B cell (primary cell): Measurements from ENCODE around the gene TIMM23B. TPM values are rescaled to one million over a fixed set of nuclear protein-coding genes. Genes with fewer than 3 reads are reported as not detected.
"Not testable (repeated sequence)": the region's sequence is repeated elsewhere in the genome, so short reads cannot be mapped to it uniquely, and the experiment has no call there.

Experiments
- ATAC-seq: fragments of 200-7000 bp; cut with Tn5 transposase; one replicate; pipeline ENCODE4 v1.10.0; 2021; ENCODE audit warnings: low read depth, mild to moderate bottlenecking, moderate number of reproducible peaks, moderate library complexity
- CTCF ChIA-PET: fragments of 350-600 bp; sonication (Branson Sonifier 250); formaldehyde crosslinking; loops from one replicate; lab custom pipeline; 2021; ENCODE audit warnings: antibody characterized with exemption, inconsistent platforms; lab: Charles Lee
- POLR2A ChIA-PET: fragments of 350-600 bp; sonication (Branson Sonifier 250); formaldehyde crosslinking; loops from one replicate; lab custom pipeline; 2021; ENCODE audit warnings: antibody characterized with exemption; lab: Charles Lee
- DNase-seq: peaks from one replicate; pipeline ENCODE4 v3.0.0; 2013
- H2AFZ ChIP-seq: 2 replicates; pipeline ENCODE4 v1.6.1; 2012; ENCODE audit warnings: mild to moderate bottlenecking, low read depth, low read length; ENCODE audit not compliant: insufficient read depth, poor library complexity, severe bottlenecking
- H3K27ac ChIP-seq, 2 donors: 1 replicate in 1 of 2; 2 replicates in 1 of 2; pipeline ENCODE4 v1.5.1; 2012 to 2013; ENCODE audit warnings: low read length in 2 of 2, mild to moderate bottlenecking in 2 of 2, moderate library complexity in 1 of 2
- H3K27me3 ChIP-seq, 4 experiments: fragments of 200-600 bp in 1 of 4; sonication (generic) in 1 of 4; replicated peaks in 1 of 4; 1 replicate in 2 of 4; 2 replicates in 2 of 4; pipeline versions ENCODE4 v1.6.1 to v1.7.0; 2013 to 2016; ENCODE audit warnings: low read length in 3 of 4, mild to moderate bottlenecking in 2 of 4, mixed read lengths in 1 of 4, moderate library complexity in 1 of 4; ENCODE audit not compliant: insufficient read depth in 4 of 4, control insufficient read depth in 3 of 4; ENCODE audit errors: control extremely low read depth in 1 of 4
- H3K36me3 ChIP-seq, 2 experiments: replicated peaks in 1 of 2; 1 replicate in 1 of 2; 2 replicates in 1 of 2; pipeline versions ENCODE4 v1.6.1 to v1.7.1; 2013; ENCODE audit warnings: low read length in 1 of 2; ENCODE audit not compliant: insufficient read depth in 2 of 2, control insufficient read depth in 1 of 2; ENCODE audit errors: control extremely low read depth in 1 of 2, extremely low read depth in 1 of 2
- H3K4me1 ChIP-seq, 2 donors: fragments of 200-600 bp in 1 of 2; sonication (generic) in 1 of 2; 1 replicate in 1 of 2; 2 replicates in 1 of 2; pipeline versions ENCODE4 v1.5.1 to v1.6.1; 2013 to 2017; ENCODE audit warnings: low read length in 2 of 2; ENCODE audit not compliant: control insufficient read depth in 2 of 2, insufficient read depth in 2 of 2
- H3K4me2 ChIP-seq: replicated peaks from 2 replicates; pipeline ENCODE3; 2012; ENCODE audit warnings: mild to moderate bottlenecking, low read depth, low read length; ENCODE audit not compliant: poor library complexity, severe bottlenecking
- H3K4me3 ChIP-seq, 5 experiments: fragments of 200-600 bp in 1 of 5; sonication (generic) in 1 of 5; 1 replicate in 3 of 5; 2 replicates in 2 of 5; pipeline versions ENCODE4 v1.5.1 to v1.7.0; 2011 to 2016; ENCODE audit warnings: low read length in 4 of 5, mild to moderate bottlenecking in 4 of 5, low read depth in 2 of 5, control low read depth in 1 of 5, moderate library complexity in 1 of 5; ENCODE audit not compliant: insufficient read depth in 1 of 5; ENCODE audit errors: control extremely low read depth in 1 of 5, extremely low read depth in 1 of 5
- H3K79me2 ChIP-seq: fragments of 200-600 bp; sonication (generic); one replicate; pipeline ENCODE4 v1.6.0; 2016; ENCODE audit warnings: low read length; ENCODE audit not compliant: control insufficient read depth, insufficient read depth
- H3K9ac ChIP-seq: fragments of 200-600 bp; sonication (generic); 2 replicates; pipeline ENCODE4 v1.6.1; 2017; ENCODE audit warnings: mild to moderate bottlenecking, low read length, moderate library complexity
- H3K9me3 ChIP-seq, 3 donors: one replicate each; pipeline versions ENCODE4 v1.6.1 to v1.7.1; 2013; ENCODE audit warnings: low read length in 2 of 3; ENCODE audit not compliant: control insufficient read depth in 2 of 3, insufficient read depth in 1 of 3; ENCODE audit errors: control extremely low read depth in 1 of 3
- H4K20me1 ChIP-seq: 2 replicates; pipeline ENCODE4 v1.6.0; 2012; ENCODE audit warnings: mild to moderate bottlenecking, low read length; ENCODE audit not compliant: insufficient read depth, control insufficient read depth, poor library complexity, severe bottlenecking
- H3K27ac Mint-ChIP-seq: one replicate; pipeline ENCODE4 v1.8.0; 2021; ENCODE audit warnings: mixed read lengths
- H3K27me3 Mint-ChIP-seq: one replicate; pipeline ENCODE4 v1.8.0; 2021; ENCODE audit warnings: mixed read lengths
- H3K4me1 Mint-ChIP-seq: one replicate; pipeline ENCODE4 v1.8.0; 2021; ENCODE audit warnings: mixed read lengths
- H3K4me3 Mint-ChIP-seq: one replicate; pipeline ENCODE4 v1.8.0; 2021; ENCODE audit warnings: mixed read lengths
- H3K9me3 Mint-ChIP-seq: one replicate; pipeline ENCODE4 v1.8.0; 2022; ENCODE audit warnings: mixed read lengths; ENCODE audit not compliant: insufficient read depth
- WGBS: methylation state at CpG from one replicate; pipeline ENCODE4 v1.1.5; 2013; ENCODE audit warnings: missing lambda C conversion rate; ENCODE audit not compliant: insufficient coverage; 5-methylcytosine and 5-hydroxymethylcytosine counted together
- intact Hi-C: fragments of 100-400 bp; cut with micrococcal nuclease; formaldehyde crosslinking; loops from one replicate; pipeline ENCODE4 v1.10.0; 2022
- polyA plus RNA-seq: library from polyadenylated mRNA; depleted of rRNA; stranded (reverse); fragments of >200 nt; gene quantifications from 2 replicates; pipeline ENCODE4 v1.2.3, GENCODE V29; 2012
- total RNA-seq, 2 donors: library from RNA; stranded (reverse); fragments of 120-200 nt in 1 of 2; gene quantifications; 1 replicate in 1 of 2; 2 replicates in 1 of 2; pipeline versions ENCODE4 v1.2.3 to v1.2.4, GENCODE V29; 2013 to 2022

The TIMM23B gene
- total and polyA plus RNA-seq, 2 donors (not counting 1 experiment from before 2014, with no cell fraction given): 21.4 to 29.1 TPM

DNA sequence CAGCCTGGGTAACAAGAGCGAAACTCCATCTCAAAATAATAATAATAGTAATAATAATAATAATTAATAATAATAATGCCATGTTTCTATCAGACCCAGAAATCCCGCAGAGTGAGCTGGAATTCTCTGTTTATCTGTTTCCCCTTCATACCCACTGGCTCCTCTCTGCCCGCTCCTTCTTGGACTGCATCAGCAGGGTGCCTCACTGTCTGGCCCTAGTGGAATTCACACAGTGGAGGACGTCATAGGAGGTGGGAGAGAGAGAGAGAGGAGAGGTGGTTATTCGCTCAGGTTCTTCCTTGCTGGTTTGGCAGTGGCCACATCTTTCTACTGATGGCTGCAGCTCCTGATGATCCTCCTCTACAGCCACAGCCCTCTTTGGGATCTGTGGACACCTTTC, 75.1 kb downstream of the TIMM23B start:
- H3K4me1 ChIP-seq, H3K4me1 Mint-ChIP-seq, H4K20me1 ChIP-seq, H3K4me2 ChIP-seq, H3K4me3 ChIP-seq, H3K4me3 Mint-ChIP-seq, H2AFZ ChIP-seq, H3K27ac ChIP-seq, intact Hi-C loops, H3K27me3 Mint-ChIP-seq, H3K9me3 ChIP-seq, POLR2A ChIA-PET, DNase-seq, H3K79me2 ChIP-seq, ATAC-seq, CTCF ChIA-PET, H3K36me3 ChIP-seq, H3K27ac Mint-ChIP-seq, H3K9me3 Mint-ChIP-seq, H3K9ac ChIP-seq, H3K27me3 ChIP-seq: not testable (repeated sequence)
- no CpG with 5 or more reads among the region's 5 CpGs for WGBS

DNA sequence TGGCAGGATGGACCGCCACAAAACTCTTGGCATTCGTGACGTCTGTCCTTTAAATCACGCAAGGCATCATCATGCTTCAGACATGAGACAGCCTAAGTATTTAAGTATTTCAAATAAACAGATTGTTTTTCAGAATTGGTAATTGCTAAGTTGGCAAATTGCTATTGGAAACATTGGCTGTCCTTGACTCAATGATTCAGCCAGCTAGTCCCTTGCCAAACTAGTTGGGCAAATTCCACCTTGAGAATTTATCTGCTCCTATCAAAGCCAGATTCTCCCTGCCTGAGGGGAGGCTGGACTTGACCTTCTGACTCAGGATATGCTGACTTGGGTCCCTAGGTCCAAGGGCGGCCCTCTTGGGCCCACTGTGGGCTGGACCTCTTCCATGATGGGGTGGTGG, 75.8 kb downstream of the TIMM23B start:
- H3K27me3 Mint-ChIP-seq, H3K4me2 ChIP-seq, H3K4me3 ChIP-seq, POLR2A ChIA-PET, H3K9me3 ChIP-seq, H3K4me3 Mint-ChIP-seq, H2AFZ ChIP-seq, intact Hi-C loops, H3K27me3 ChIP-seq, H3K27ac Mint-ChIP-seq, CTCF ChIA-PET, H3K4me1 Mint-ChIP-seq, ATAC-seq, H3K9ac ChIP-seq, H3K36me3 ChIP-seq, H3K79me2 ChIP-seq, H4K20me1 ChIP-seq, H3K4me1 ChIP-seq, H3K27ac ChIP-seq, DNase-seq, H3K9me3 Mint-ChIP-seq: not testable (repeated sequence)
- 100% methylated on average over 1 of the region's 5 CpGs for WGBS

- ATAC-seq, H3K27ac Mint-ChIP-seq, CTCF ChIA-PET, H3K9me3 ChIP-seq, H3K27me3 ChIP-seq, H3K36me3 ChIP-seq, H3K4me3 Mint-ChIP-seq, H3K4me2 ChIP-seq, intact Hi-C loops, H3K4me1 ChIP-seq, POLR2A ChIA-PET, H2AFZ ChIP-seq, H3K9me3 Mint-ChIP-seq, H3K27ac ChIP-seq, H3K4me3 ChIP-seq, H4K20me1 ChIP-seq, H3K9ac ChIP-seq, DNase-seq, H3K27me3 Mint-ChIP-seq, H3K4me1 Mint-ChIP-seq, H3K79me2 ChIP-seq: not testable (repeated sequence)
- 87% methylated on average over 3 of the region's 3 CpGs for WGBS
Observed at GRCh38 chr10:50019279-50019678, 77.4 kb downstream of the TIMM23B start.

GRCh38 chr10:50020451-50021024, 78.7 kb downstream of the TIMM23B start:
- H3K79me2 ChIP-seq, intact Hi-C loops, H3K4me1 ChIP-seq, H3K9ac ChIP-seq, ATAC-seq, H3K27ac ChIP-seq, POLR2A ChIA-PET, H3K9me3 ChIP-seq, H3K4me2 ChIP-seq, H2AFZ ChIP-seq, H3K9me3 Mint-ChIP-seq, H3K27ac Mint-ChIP-seq, H3K4me1 Mint-ChIP-seq, H3K4me3 ChIP-seq, DNase-seq, H3K36me3 ChIP-seq, H3K27me3 ChIP-seq, CTCF ChIA-PET, H4K20me1 ChIP-seq, H3K4me3 Mint-ChIP-seq, H3K27me3 Mint-ChIP-seq: not testable (repeated sequence)
- WGBS: 85% methylated on average over 9 of the region's 13 CpGs
